LHCN-M2 (cell line): ENCODE measurements around the gene GRID1. TPM values are rescaled to one million over a fixed set of nuclear protein-coding genes. Genes with fewer than 3 reads are reported as not detected.

Source experiments
- DNase-seq: peaks from one replicate; pipeline ENCODE4 v3.0.0-alpha.2; 2012; ENCODE audit warnings: low read depth
- total RNA-seq: library from RNA; depleted of rRNA; stranded (reverse); fragments of >200 nt; gene quantifications from 2 replicates; pipeline ENCODE4 v1.2.3, GENCODE V29; 2014

Gene GRID1
- total RNA-seq, 1 experiment from 2014 or later = not detected

GRCh38 chr10:86339226-86339865 is 27.2 kb downstream of the GRID1 start:
- no peak for DNase-seq

GRCh38 chr10:86337121-86337601 is 29.4 kb downstream of the GRID1 start:
- DNase-seq = no peak

GRCh38 chr10:86336341-86336740 is 30.3 kb downstream of the GRID1 start:
- DNase-seq = no peak

GRCh38 chr10:86335831-86336230 is 30.8 kb downstream of the GRID1 start:
- DNase-seq = no peak

GRCh38 chr10:86335257-86335656 is 31.3 kb downstream of the GRID1 start:
- DNase-seq = no peak

GRCh38 chr10:86334488-86335085 is 32.0 kb downstream of the GRID1 start:
- no peak for DNase-seq

- no peak for DNase-seq
Measured at GRCh38 chr10:86333826-86334487, 32.6 kb downstream of the GRID1 start.

GRCh38 chr10:86331861-86332260 is 34.7 kb downstream of the GRID1 start:
- DNase-seq = no peak

GRCh38 chr10:86330778-86331763 is 35.5 kb downstream of the GRID1 start:
- DNase-seq = no peak

- no peak for DNase-seq
Measured at GRCh38 chr10:86329896-86330680, 36.5 kb downstream of the GRID1 start.

- DNase-seq = no peak
Measured at GRCh38 chr10:86329093-86329710, 37.4 kb downstream of the GRID1 start.

- DNase-seq = no peak
Measured at GRCh38 chr10:86327954-86328725, 38.5 kb downstream of the GRID1 start.

GRCh38 chr10:86325158-86325557 is 41.4 kb downstream of the GRID1 start:
- no peak for DNase-seq

- no peak for DNase-seq
Measured at GRCh38 chr10:86321568-86321967, 45.0 kb downstream of the GRID1 start.

- DNase-seq = no peak
Measured at GRCh38 chr10:86319676-86320075, 46.9 kb downstream of the GRID1 start.

- DNase-seq = no peak
Measured at GRCh38 chr10:86317949-86318725, 48.5 kb downstream of the GRID1 start.

- no peak for DNase-seq
Measured at GRCh38 chr10:86316990-86317389, 49.6 kb downstream of the GRID1 start.

GRCh38 chr10:86316274-86316835 is 50.2 kb downstream of the GRID1 start:
- DNase-seq = no peak
